ENCODE measurements around the gene ISG20L2. TPM values are rescaled to one million over a fixed set of nuclear protein-coding genes. Genes with fewer than 3 reads are reported as not detected.

The ISG20L2 gene
- total RNA-seq, 6 experiments from 2014 or later: 10.3 to 14.1 (median 12.2) TPM

DNA sequence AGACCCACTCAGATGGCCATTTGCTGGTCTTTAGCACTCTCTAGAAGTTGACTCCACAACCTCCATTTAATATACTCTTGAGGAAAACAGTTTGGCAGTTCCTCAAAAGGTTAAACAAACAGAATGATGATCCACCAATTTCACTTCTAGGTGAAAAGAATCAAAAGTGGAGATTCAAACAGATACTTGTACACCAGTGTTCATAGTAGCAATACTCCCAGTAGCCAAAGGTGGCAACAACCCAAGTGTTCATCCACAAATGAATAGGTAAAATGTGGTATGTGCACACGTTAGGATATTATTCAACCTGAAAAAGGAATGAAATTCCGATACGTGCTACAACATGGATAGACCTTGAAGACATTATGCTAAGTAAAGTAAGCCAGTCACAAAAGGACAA, 45.0 kb upstream of the ISG20L2 start:
- H3K27me3 ChIP-seq: no peaks in the 10 kb centered on the region
- intact Hi-C loops (cut with DNase I): no loop called here
- no peak overlapping the region for H3K4me3 ChIP-seq
- WGBS (ENCODE audit: insufficient coverage, low coverage, low lambda C conversion rate, missing lambda C conversion rate): 82% methylated on average over 3 of the region's 3 CpGs
- ATAC-seq (no peak), DNase-seq (no peak)
- peaks cover 0 to 6% (median 0%) of the 10 kb centered on the region in 4 donors for H3K36me3 ChIP-seq
- H3K9me3 ChIP-seq: no peaks in the 10 kb centered on the region
- no peak overlapping the region for H3K27ac ChIP-seq
- H3K4me1 ChIP-seq: peaks cover 0 to 20% (median 3%) of the 10 kb centered on the region in 4 donors
- TF ChIP-seq POLR2A (IDR thresholded peaks at IDR 0.05): no peak
- TF ChIP-seq CTCF (IDR thresholded peaks at IDR 0.05): no peak

GRCh38 chr1:156772728-156773497, 44.3 kb upstream of the ISG20L2 start:
- TF ChIP-seq POLR2A (IDR thresholded peaks at IDR 0.05) (no peak), CTCF (IDR thresholded peaks at IDR 0.05) (no peak)
- H3K4me1 ChIP-seq: peaks cover 0 to 24% (median 3%) of the 10 kb centered on the region in 4 donors
- intact Hi-C loops (cut with DNase I): no loop called here
- no peak overlapping the region for H3K27ac ChIP-seq
- H3K27me3 ChIP-seq: no peaks in the 10 kb centered on the region
- WGBS (ENCODE audit: insufficient coverage, low coverage, low lambda C conversion rate, missing lambda C conversion rate): 67% methylated on average over 7 of the region's 9 CpGs
- DNase-seq (no peak), ATAC-seq (peak; percentile 30 to 49 (median 46))
- no peaks in the 10 kb centered on the region for H3K9me3 ChIP-seq
- H3K36me3 ChIP-seq: peaks cover 0 to 6% (median 0%) of the 10 kb centered on the region in 4 donors
- no peak overlapping the region for H3K4me3 ChIP-seq

- ATAC-seq (no peak), DNase-seq (no peak)
- H3K27ac ChIP-seq: no peak overlapping the region
- H3K36me3 ChIP-seq: peaks cover 0 to 6% (median 0%) of the 10 kb centered on the region in 4 donors
- TF ChIP-seq CTCF (IDR thresholded peaks at IDR 0.05): no peak
- TF ChIP-seq POLR2A (IDR thresholded peaks at IDR 0.05): no peak
- H3K4me3 ChIP-seq: no peak overlapping the region
- H3K4me1 ChIP-seq: peaks cover 0 to 24% (median 3%) of the 10 kb centered on the region in 4 donors
- intact Hi-C loops (cut with DNase I): no loop called here
- no peaks in the 10 kb centered on the region for H3K9me3 ChIP-seq
- H3K27me3 ChIP-seq: no peaks in the 10 kb centered on the region
- WGBS (ENCODE audit: insufficient coverage, low coverage, low lambda C conversion rate, missing lambda C conversion rate): 83% methylated on average over 2 of the region's 3 CpGs
Measured at GRCh38 chr1:156772222-156772621, 43.7 kb upstream of the ISG20L2 start.

DNA sequence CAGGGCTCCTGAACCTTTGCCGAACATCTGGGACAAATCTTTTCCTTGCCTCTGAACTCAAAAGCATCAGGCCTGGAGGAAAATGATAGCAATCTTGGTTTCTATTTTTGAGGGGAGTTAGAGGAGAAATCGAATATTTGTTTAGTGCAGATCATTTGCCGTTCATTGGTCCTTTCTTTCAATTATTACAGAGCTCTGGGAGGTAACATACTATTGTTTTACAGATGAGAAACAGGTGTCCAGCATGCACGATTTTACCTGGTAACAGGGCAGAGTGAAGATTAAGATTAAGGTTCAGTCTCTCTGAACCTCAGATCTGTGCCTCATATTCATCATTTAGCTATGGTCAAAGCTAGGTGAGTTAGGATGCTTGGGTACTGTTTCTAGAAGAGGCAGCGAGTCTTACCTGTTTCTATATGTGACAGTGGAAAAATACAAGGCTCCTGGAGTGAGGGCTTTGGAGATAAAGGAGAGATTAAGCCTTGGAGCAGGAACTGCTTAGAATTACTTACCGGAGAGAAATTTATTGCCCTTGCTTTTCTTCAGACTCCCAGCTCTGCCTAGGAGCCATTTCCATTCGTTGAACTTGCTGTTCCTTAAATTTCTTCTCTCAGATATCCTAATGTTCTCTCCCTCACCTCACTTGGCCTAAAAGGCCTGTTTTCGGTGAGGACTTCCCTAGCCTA, 40.2 kb upstream of the ISG20L2 start:
- 20% methylated on average over 8 of the region's 8 CpGs for WGBS (ENCODE audit: insufficient coverage, low coverage, low lambda C conversion rate, missing lambda C conversion rate)
- intact Hi-C loops (cut with DNase I): no loop called here
- Histone ChIP-seq H3K4me1 (peaks cover 0 to 32% (median 3%) of the 10 kb centered on the region in 4 donors), H3K4me3 (peak overlapping the region; percentile 81 to 96 (median 91)), H3K9me3 (no peaks in the 10 kb centered on the region), H3K27me3 (no peaks in the 10 kb centered on the region), H3K27ac (peak overlapping the region in 1 of 3 donors; percentile 85), H3K36me3 (peaks cover 0 to 6% (median 0%) of the 10 kb centered on the region in 4 donors)
- no peak for ATAC-seq
- DNase-seq: no peak
- no peak for TF ChIP-seq CTCF (IDR thresholded peaks at IDR 0.05)
- TF ChIP-seq POLR2A (IDR thresholded peaks at IDR 0.05): no peak
